K562 (cell line): ENCODE data around the gene SMIM7. TPM values are rescaled to one million over a fixed set of nuclear protein-coding genes. Genes with fewer than 3 reads are reported as not detected.

Experiments
- ATAC-seq: fragments of 200-7000 bp; cut with Tn5 transposase; 3 replicates; pipeline ENCODE4 v1.9.1; 2020; ENCODE audit warnings: moderate library complexity
- BruUV-seq: library from RNA; stranded (reverse); fragments of 400-500 nt; replicated peaks from 2 replicates; lab custom pipeline; 2021; lab: Mats Ljungman, UMichigan
- CTCF ChIA-PET: fragments of 300-600 bp; formaldehyde crosslinking; extraction: SDS; loops from one replicate; lab custom pipeline; 2021; ENCODE audit warnings: low intra/inter-chr PET ratio; lab: Yijun Ruan, JAX
- POLR2A ChIA-PET: fragments of 300-600, 350-650 bp; sonication (Branson Sonifier 250); formaldehyde crosslinking; extraction: SDS; loops from one replicate; lab custom pipeline; 2021; ENCODE audit warnings: antibody characterized with exemption, inconsistent platforms; lab: Yijun Ruan, JAX
- DNase-seq, 4 experiments: peaks; one replicate each; pipeline versions ENCODE4 v3.0.0 to v3.0.0-alpha.2; 2011 to 2018; ENCODE audit warnings: low spot score in 3 of 4, mixed read lengths in 3 of 4; ENCODE audit errors: extremely low read depth in 1 of 4
- FAIRE-seq: peaks from 2 replicates; lab custom pipeline; 2011; peaks lifted over from hg19 to GRCh38; lab: Jason Lieb, UNC
- H2AFZ ChIP-seq: 2 replicates; pipeline ENCODE4 v1.6.0; 2011; ENCODE audit warnings: low read depth, low read length, control low read depth, inconsistent platforms
- H3K27ac ChIP-seq: fragments of 200-600 bp; 3 replicates; pipeline ENCODE4 v1.8.0; 2011; ENCODE audit warnings: low read depth, mild to moderate bottlenecking, control low read depth, inconsistent platforms, low read length, moderate library complexity, mixed read lengths; ENCODE audit errors: extremely low read depth
- H3K27me3 ChIP-seq, 2 experiments: fragments of 300-600 bp in 1 of 2; 2 replicates in 1 of 2; 3 replicates in 1 of 2; pipeline versions ENCODE4 v1.6.0 to v1.8.0; 2011; ENCODE audit warnings: inconsistent platforms in 2 of 2, low read length in 2 of 2, mild to moderate bottlenecking in 1 of 2, mixed read lengths in 1 of 2, moderate library complexity in 1 of 2; ENCODE audit not compliant: control insufficient read depth in 2 of 2, insufficient read depth in 2 of 2
- H3K36me3 ChIP-seq: fragments of 300-600 bp; 3 replicates; pipeline ENCODE4 v1.8.0; 2011; ENCODE audit warnings: mild to moderate bottlenecking, low read length, inconsistent platforms; ENCODE audit not compliant: control insufficient read depth, insufficient read depth
- H3K4me1 ChIP-seq, 2 experiments: fragments of 200-600 bp in 1 of 2; replicated peaks in 1 of 2; 2 replicates in 1 of 2; 3 replicates in 1 of 2; pipeline versions ENCODE4 v1.5.1 to v1.8.0; 2011; ENCODE audit warnings: inconsistent platforms in 2 of 2, low read length in 2 of 2, mild to moderate bottlenecking in 1 of 2, mixed read lengths in 1 of 2, moderate library complexity in 1 of 2; ENCODE audit not compliant: control insufficient read depth in 2 of 2, insufficient read depth in 2 of 2
- H3K4me2 ChIP-seq: 2 replicates; pipeline ENCODE4 v1.6.1; 2011; ENCODE audit warnings: low read length, control low read depth, inconsistent platforms, mixed read lengths; ENCODE audit not compliant: insufficient read depth
- H3K4me3 ChIP-seq: fragments of 200-600 bp; sonication (generic), shearing (Covaris generic); 2 replicates; pipeline ENCODE4 v1.5.1; 2016; ENCODE audit warnings: control low read depth, inconsistent platforms
- H3K79me2 ChIP-seq: fragments of 200-600 bp; 3 replicates; pipeline ENCODE4 v1.8.0; 2011; ENCODE audit warnings: low read length, inconsistent platforms; ENCODE audit not compliant: control insufficient read depth, insufficient read depth
- H3K9ac ChIP-seq, 2 experiments: 2 replicates each; pipeline versions ENCODE4 v1.6.0 to v1.6.1; 2011; ENCODE audit warnings: low read depth in 2 of 2, low read length in 2 of 2, control low read depth in 1 of 2, inconsistent platforms in 1 of 2, mild to moderate bottlenecking in 1 of 2, mixed read lengths in 1 of 2; ENCODE audit not compliant: insufficient read depth in 1 of 2
- H3K9me1 ChIP-seq: one replicate; pipeline ENCODE4 v1.6.0; 2011; ENCODE audit warnings: inconsistent platforms, mild to moderate bottlenecking, low read length, moderate library complexity; ENCODE audit not compliant: control insufficient read depth, insufficient read depth
- H3K9me3 ChIP-seq: replicated peaks from 2 replicates; pipeline ENCODE4 v1.5.1; 2011; ENCODE audit warnings: low read depth, low read length, inconsistent platforms; ENCODE audit not compliant: control insufficient read depth, insufficient read depth
- H4K20me1 ChIP-seq: replicated peaks from 2 replicates; pipeline ENCODE4 v1.6.1; 2011; ENCODE audit warnings: low read length, inconsistent platforms, mixed read lengths; ENCODE audit not compliant: control insufficient read depth, insufficient read depth
- ARNT ChIP-seq, 2 experiments: fragments of 450-650 bp; IDR thresholded peaks; 2 replicates each; pipeline ENCODE4 v1.6.1; 2016; ENCODE audit warnings: mild to moderate bottlenecking in 1 of 2
- KAT7 ChIP-seq: sonication (generic); formaldehyde crosslinking; IDR thresholded peaks from 2 replicates; pipeline ENCODE4 v1.8.0; 2022; ENCODE audit warnings: missing genetic modification reagents, mild to moderate bottlenecking, borderline replicate concordance
- MTA2 ChIP-seq: fragments of 450-650 bp; IDR thresholded peaks from 2 replicates; pipeline ENCODE4 v1.6.1; 2016; ENCODE audit warnings: low read depth
- POLR2A ChIP-seq: fragments of 450-650 bp; conservative IDR thresholded peaks from 2 replicates; pipeline ENCODE4 v1.6.1; 2016
- PRMT5 ChIP-seq: sonication (generic); formaldehyde crosslinking; IDR thresholded peaks from 2 replicates; pipeline ENCODE4 v1.5.0; 2020; ENCODE audit warnings: missing genetic modification reagents
- RBM25 ChIP-seq: fragments of 200-400 bp; formaldehyde crosslinking; IDR thresholded peaks from 2 replicates; pipeline ENCODE4 v1.6.1; 2018; ENCODE audit warnings: low read length, low read depth, moderate library complexity; ENCODE audit not compliant: severe bottlenecking
- SRSF1 ChIP-seq: fragments of 200-400 bp; formaldehyde crosslinking; IDR thresholded peaks from 2 replicates; pipeline ENCODE4 v1.6.1; 2017; ENCODE audit warnings: mild to moderate bottlenecking, low read depth, low read length, moderate library complexity
- TGIF2 ChIP-seq: sonication (generic); formaldehyde crosslinking; IDR thresholded peaks from 2 replicates; pipeline ENCODE4 v1.8.1; 2022; ENCODE audit warnings: mild to moderate bottlenecking, missing genetic modification reagents, moderate library complexity
- ZNF311 ChIP-seq: fragments of 250-450 bp; sonication (Bioruptor Pico); IDR thresholded peaks from 2 replicates; pipeline ENCODE4 v1.4.0; 2020; ENCODE audit warnings: mild to moderate bottlenecking, moderate library complexity
- WGBS: fragments of 100-300 bp; shearing (Covaris generic); methylation state at CpG from one replicate; pipeline ENCODE4 v1.1.6; 2016; ENCODE audit warnings: low coverage, mixed read lengths; ENCODE audit not compliant: insufficient coverage; ENCODE audit errors: missing lambda C conversion rate; 5-methylcytosine and 5-hydroxymethylcytosine counted together
- in situ Hi-C: fragments of 300-500 bp; cut with MboI; formaldehyde crosslinking; loops from 4 replicates; pipeline ENCODE4 v1.15.0; 2018; ENCODE audit warnings: inconsistent platforms, mixed read lengths
- intact Hi-C: fragments of 100-400 bp; cut with micrococcal nuclease; formaldehyde crosslinking; loops from 2 replicates; pipeline ENCODE4 v1.14.2; 2022
- polyA plus RNA-seq, 8 experiments: library from polyadenylated mRNA; depleted of rRNA in 4 of 8; stranded (reverse) in 5 of 8; unstranded in 3 of 8; fragments of >200 nt; fragmentation: Nextera tagmentation in 2 of 8; fragmentation: Illumina TruSeq in 1 of 8; extraction: Ambion mirVana in 2 of 8; extraction: Trizol in 1 of 8; gene quantifications; 2 replicates each; pipeline versions ENCODE4 v1.2.1 to v1.2.3, GENCODE V29; 2011 to 2014; ENCODE audit warnings: inconsistent platforms in 1 of 8, missing spikeins in 1 of 8
- total RNA-seq, 7 experiments: library from RNA; depleted of rRNA in 6 of 7; stranded (reverse); fragments of >200 nt in 6 of 7; fragmentation: Illumina TruSeq in 2 of 7; extraction: Trizol in 2 of 7; gene quantifications; 2 replicates each; pipeline versions ENCODE4 v1.2.1 to v1.2.3, GENCODE V29; 2011 to 2021; ENCODE audit warnings: low replicate concordance in 1 of 7
- TF ChIP-seq, protein P1 (sequence below): fragments of 450-650 bp; IDR thresholded peaks from 2 replicates; pipeline ENCODE4 v1.6.1; 2017; ENCODE audit warnings: antibody characterized with exemption

The SMIM7 gene
- total and polyA plus RNA-seq, 9 of the 15 experiments (the other 6 are each of a cell fraction or from before 2014, with no cell fraction given) = 55.3 to 265 (median 107) TPM

DNA sequence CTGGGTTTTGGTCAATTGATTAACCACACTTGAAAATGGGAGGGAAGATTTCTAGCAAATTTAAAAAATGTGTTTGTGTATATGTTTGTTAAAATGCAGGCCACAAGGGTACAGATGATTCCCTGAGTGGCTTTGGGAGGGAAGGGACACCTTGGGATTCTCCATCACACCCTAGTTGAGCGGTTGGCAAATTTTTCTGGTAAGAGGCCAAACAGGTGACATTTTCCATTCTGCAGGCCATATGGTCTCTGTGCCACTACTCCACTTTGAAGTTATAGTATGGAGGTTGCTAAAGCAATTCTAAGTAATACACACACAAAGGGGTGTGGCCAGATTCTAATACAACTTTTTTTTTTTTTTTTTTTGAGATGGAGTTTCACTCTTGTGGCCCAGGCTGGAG is 19.0 kb downstream of the SMIM7 start (continued):
- TF ChIP-seq ZNF311 (CRISPR knock-in tag) (no peak), SRSF1 (no peak), MTA2 (no peak), KAT7 (CRISPR knock-in tag) (no peak), ARNT (IDR thresholded peaks at IDR 0.05) (no peak)
- TF ChIP-seq, protein P1, sequence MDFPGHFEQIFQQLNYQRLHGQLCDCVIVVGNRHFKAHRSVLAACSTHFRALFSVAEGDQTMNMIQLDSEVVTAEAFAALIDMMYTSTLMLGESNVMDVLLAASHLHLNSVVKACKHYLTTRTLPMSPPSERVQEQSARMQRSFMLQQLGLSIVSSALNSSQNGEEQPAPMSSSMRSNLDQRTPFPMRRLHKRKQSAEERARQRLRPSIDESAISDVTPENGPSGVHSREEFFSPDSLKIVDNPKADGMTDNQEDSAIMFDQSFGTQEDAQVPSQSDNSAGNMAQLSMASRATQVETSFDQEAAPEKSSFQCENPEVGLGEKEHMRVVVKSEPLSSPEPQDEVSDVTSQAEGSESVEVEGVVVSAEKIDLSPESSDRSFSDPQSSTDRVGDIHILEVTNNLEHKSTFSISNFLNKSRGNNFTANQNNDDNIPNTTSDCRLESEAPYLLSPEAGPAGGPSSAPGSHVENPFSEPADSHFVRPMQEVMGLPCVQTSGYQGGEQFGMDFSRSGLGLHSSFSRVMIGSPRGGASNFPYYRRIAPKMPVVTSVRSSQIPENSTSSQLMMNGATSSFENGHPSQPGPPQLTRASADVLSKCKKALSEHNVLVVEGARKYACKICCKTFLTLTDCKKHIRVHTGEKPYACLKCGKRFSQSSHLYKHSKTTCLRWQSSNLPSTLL = no peak

DNA sequence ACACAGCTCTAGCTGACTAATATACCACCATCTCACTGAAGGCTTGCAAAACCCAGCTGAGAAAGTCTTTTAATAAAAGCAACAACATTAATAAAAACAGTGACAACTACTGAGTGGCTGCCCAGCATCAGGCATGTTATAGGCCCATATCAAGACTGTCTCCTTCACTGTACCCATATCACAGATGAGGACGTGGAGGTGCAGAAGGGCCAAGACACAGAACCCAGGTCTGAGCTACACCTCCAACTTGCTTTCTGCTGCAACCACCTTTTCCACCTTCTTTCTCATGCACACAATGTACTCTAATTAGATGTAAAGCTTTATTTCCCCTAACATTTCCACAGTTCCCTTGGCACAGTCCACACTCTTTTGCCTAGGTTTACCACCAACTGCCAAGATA is 21.3 kb downstream of the SMIM7 start:
- no TSS peak for BruUV-seq
- FAIRE-seq = no peak
- Histone ChIP-seq H3K4me1 (no peaks in the 10 kb centered on the region; a peak in 1 of 5 replicates), H3K9me1 (peaks cover 3% of the 10 kb centered on the region), H3K27me3 (no peaks in the 10 kb centered on the region), H3K9me3 (no peaks in the 10 kb centered on the region; the same call in 1 of the 2 replicates), H3K27ac (no peak overlapping the region), H3K79me2 (peaks cover 27% of the 10 kb centered on the region), H3K36me3 (peaks cover 86% of the 10 kb centered on the region; the same call in 2 of the 3 replicates), H2AFZ (no peak overlapping the region), H4K20me1 (no peaks in the 10 kb centered on the region; the same call in 1 of the 2 replicates), H3K9ac (no peak overlapping the region), H3K4me3 (no peak overlapping the region), H3K4me2 (no peak overlapping the region)
- CTCF ChIA-PET = no interaction called here
- in situ Hi-C loops (no loop called here), intact Hi-C loops (no loop called here)
- POLR2A ChIA-PET = interaction anchor here (0.8 to 5.7 kb wide), 3 partner anchors 10 to 12 kb away, joined by 3 to 31 read pairs (median 13); partner anchors contain the start of gene MED26
- 93% methylated on average over 1 of the region's 1 CpG for WGBS
- TF ChIP-seq PRMT5 (CRISPR knock-in tag) (no peak), POLR2A (0 out of 2 replicates have a peak, but pooled peaks have one; percentile 28), TGIF2 (CRISPR knock-in tag) (no peak), RBM25 (peak; percentile 78)
- no peak for DNase-seq
- no peak for ATAC-seq
